Measurements from ENCODE around the gene TXNRD2. TPM values are rescaled to one million over a fixed set of nuclear protein-coding genes. Genes with fewer than 3 reads are reported as not detected.

Gene TXNRD2
- total RNA-seq, 3 donors from 2014 or later, result 15.4 to 21.6 (median 19.4) TPM

Other genes with a start within 250 kb of the TXNRD2 start
- gene SEPTIN5, start 227.3 kb downstream of the TXNRD2 start, total RNA-seq, result 1 to 10 TPM in 2 of 3 donors, under 1 TPM in 1; 0.38 to 1.3 (median 1.1) TPM
- gene GP1BB, start 218.3 kb downstream of the TXNRD2 start, total RNA-seq, result under 1 TPM in 2 of 3 donors, not detected in 1; 0.25 to 0.37 TPM
- not detected for gene TBX1, start 181.0 kb downstream of the TXNRD2 start, total RNA-seq
- 10 to 100 TPM; 25.9 to 26.3 (median 26.0) TPM for gene GNB1L, start 86.9 kb downstream of the TXNRD2 start, total RNA-seq
- 10 to 100 TPM; 13.7 to 19.5 (median 14.5) TPM for gene RTL10, start 86.9 kb downstream of the TXNRD2 start, total RNA-seq
- gene COMT, start within 50 bp of the TXNRD2 start, total RNA-seq, result 100 to 1,000 TPM in 1 of 3 donors, 10 to 100 TPM in 2; 95.0 to 118 (median 95.5) TPM
- gene ARVCF, start 75.0 kb upstream of the TXNRD2 start, total RNA-seq, result 1 to 10 TPM; 2.3 to 3.6 (median 2.8) TPM
- gene TANGO2, start 79.3 kb upstream of the TXNRD2 start, total RNA-seq, result 10 to 100 TPM; 23.1 to 26.8 (median 25.3) TPM
- 10 to 100 TPM; 56.2 to 65.3 (median 60.9) TPM for gene DGCR8, start 138.4 kb upstream of the TXNRD2 start, total RNA-seq
- gene RANBP1, start 174.3 kb upstream of the TXNRD2 start, total RNA-seq, result 100 to 1,000 TPM; 453 to 533 (median 503) TPM
- 100 to 1,000 TPM; 143 to 161 (median 146) TPM for gene TRMT2A, start 175.4 kb upstream of the TXNRD2 start, total RNA-seq
- gene ZDHHC8, start 190.0 kb upstream of the TXNRD2 start, total RNA-seq, result 10 to 100 TPM; 88.2 to 99.5 (median 89.5) TPM
- not detected for gene CCDC188, start 209.2 kb upstream of the TXNRD2 start, total RNA-seq